Ishikawa (cell line): ENCODE data around the gene CKLF.

Experiments
- CEBPB ChIP-seq: IDR thresholded peaks from 2 replicates; pipeline ENCODE4 v1.6.1; 2012
- EGR1 ChIP-seq: IDR thresholded peaks from 2 replicates; pipeline ENCODE4 v1.6.1; 2012
- EP300 ChIP-seq: IDR thresholded peaks from 2 replicates; pipeline ENCODE4 v1.6.1; 2012; ENCODE audit warnings: borderline replicate concordance
- MAX ChIP-seq: IDR thresholded peaks from 2 replicates; pipeline ENCODE4 v1.6.1; 2012
- NFIC ChIP-seq: IDR thresholded peaks from 2 replicates; pipeline ENCODE4 v1.6.1; 2012
- RAD21 ChIP-seq: IDR thresholded peaks from 2 replicates; pipeline ENCODE4 v1.6.1; 2012; ENCODE audit warnings: low read depth
- TAF1 ChIP-seq: IDR thresholded peaks from 2 replicates; pipeline ENCODE4 v1.6.1; 2012; ENCODE audit warnings: low read depth, mild to moderate bottlenecking
- USF1 ChIP-seq: IDR thresholded peaks from 2 replicates; pipeline ENCODE4 v1.6.1; 2012
- YY1 ChIP-seq: IDR thresholded peaks from 2 replicates; pipeline ENCODE4 v1.6.1; 2012; ENCODE audit warnings: low read depth
- TF ChIP-seq, protein P1 (sequence below): IDR thresholded peaks from 2 replicates; pipeline ENCODE4 v1.6.1; 2012; ENCODE audit warnings: low read depth, mild to moderate bottlenecking

DNA sequence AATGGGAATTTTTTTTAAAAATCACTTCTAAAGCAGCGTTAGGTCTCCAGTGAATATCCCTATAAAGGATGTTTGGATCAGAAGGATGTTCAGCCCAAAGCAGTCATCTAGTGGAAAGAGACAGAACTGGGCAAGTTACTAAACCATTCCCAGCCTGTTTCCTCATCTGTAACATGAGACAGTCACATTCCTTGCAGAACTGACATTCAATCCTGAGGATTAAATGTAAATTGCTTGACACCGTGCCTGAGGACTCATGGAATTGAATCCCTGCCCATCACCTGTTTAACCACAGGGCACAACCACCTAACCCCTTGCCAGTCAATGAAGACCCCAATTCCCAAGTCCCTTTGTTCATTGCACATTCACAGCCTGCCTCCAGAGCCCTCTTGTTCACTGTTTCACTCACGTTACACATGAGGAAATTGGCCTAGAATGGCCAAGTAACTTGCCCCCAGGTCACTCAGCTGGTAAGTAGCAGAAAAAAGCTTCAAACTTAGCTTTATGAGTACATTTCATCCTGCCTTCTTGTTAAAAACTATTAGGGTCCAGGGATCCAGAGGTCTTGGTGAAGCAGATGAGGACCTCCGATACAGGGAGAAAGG lies 28.3 kb downstream of the CKLF start:
- TF ChIP-seq MAX (no peak; the same call in 1 of the 2 replicates), TAF1 (no peak), YY1 (no peak), RAD21 (peak; percentile 35; the same call in 1 of the 2 replicates), EP300 (peak; percentile 62; the same call in 1 of the 2 replicates), NFIC (peak; percentile 76), CEBPB (peak; percentile 73; the same call in 1 of the 2 replicates), USF1 (no peak), EGR1 (no peak)
- TF ChIP-seq, protein P1, sequence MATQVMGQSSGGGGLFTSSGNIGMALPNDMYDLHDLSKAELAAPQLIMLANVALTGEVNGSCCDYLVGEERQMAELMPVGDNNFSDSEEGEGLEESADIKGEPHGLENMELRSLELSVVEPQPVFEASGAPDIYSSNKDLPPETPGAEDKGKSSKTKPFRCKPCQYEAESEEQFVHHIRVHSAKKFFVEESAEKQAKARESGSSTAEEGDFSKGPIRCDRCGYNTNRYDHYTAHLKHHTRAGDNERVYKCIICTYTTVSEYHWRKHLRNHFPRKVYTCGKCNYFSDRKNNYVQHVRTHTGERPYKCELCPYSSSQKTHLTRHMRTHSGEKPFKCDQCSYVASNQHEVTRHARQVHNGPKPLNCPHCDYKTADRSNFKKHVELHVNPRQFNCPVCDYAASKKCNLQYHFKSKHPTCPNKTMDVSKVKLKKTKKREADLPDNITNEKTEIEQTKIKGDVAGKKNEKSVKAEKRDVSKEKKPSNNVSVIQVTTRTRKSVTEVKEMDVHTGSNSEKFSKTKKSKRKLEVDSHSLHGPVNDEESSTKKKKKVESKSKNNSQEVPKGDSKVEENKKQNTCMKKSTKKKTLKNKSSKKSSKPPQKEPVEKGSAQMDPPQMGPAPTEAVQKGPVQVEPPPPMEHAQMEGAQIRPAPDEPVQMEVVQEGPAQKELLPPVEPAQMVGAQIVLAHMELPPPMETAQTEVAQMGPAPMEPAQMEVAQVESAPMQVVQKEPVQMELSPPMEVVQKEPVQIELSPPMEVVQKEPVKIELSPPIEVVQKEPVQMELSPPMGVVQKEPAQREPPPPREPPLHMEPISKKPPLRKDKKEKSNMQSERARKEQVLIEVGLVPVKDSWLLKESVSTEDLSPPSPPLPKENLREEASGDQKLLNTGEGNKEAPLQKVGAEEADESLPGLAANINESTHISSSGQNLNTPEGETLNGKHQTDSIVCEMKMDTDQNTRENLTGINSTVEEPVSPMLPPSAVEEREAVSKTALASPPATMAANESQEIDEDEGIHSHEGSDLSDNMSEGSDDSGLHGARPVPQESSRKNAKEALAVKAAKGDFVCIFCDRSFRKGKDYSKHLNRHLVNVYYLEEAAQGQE: no peak
